Activated CD8-positive, alpha-beta memory T cell treated with anti-CD3 and anti-CD28 coated beads for 24 hours (primary cell): Measurements from ENCODE around the gene CACTIN.
A peak's percentile ranks its signal among the peaks of the same experiment; 100 is the strongest.
"Not testable (repeated sequence)": the region's sequence is repeated elsewhere in the genome, so short reads cannot be mapped to it uniquely, and the experiment has no call there.

Experiments used
- DNase-seq: peaks from one replicate; pipeline ENCODE4 v3.0.0-alpha.2; 2020

The CACTIN gene

GRCh38 chr19:3585301-3586126, 41.1 kb downstream of the CACTIN start, which contains the start of gene GIPC3:
GIPC3 (plus strand) TSS chr19:3585478; CDS start chr19:3585598, 120 bp downstream.
- peak; percentile 66 for DNase-seq

GRCh38 chr19:3584036-3584802, 42.4 kb downstream of the CACTIN start:
- DNase-seq, result not testable (repeated sequence)

GRCh38 chr19:3581792-3582191, 44.8 kb downstream of the CACTIN start:
- not testable (repeated sequence) for DNase-seq

GRCh38 chr19:3580156-3580934, 46.2 kb downstream of the CACTIN start:
- no peak for DNase-seq

GRCh38 chr19:3578390-3578789, 48.2 kb downstream of the CACTIN start:
- no peak for DNase-seq

GRCh38 chr19:3577723-3578344, 48.8 kb downstream of the CACTIN start:
- no peak for DNase-seq

GRCh38 chr19:3576696-3577443, 49.7 kb downstream of the CACTIN start:
- DNase-seq, result no peak

- DNase-seq, result no peak
Measured at GRCh38 chr19:3575949-3576673, 50.5 kb downstream of the CACTIN start.

GRCh38 chr19:3575260-3575741, 51.3 kb downstream of the CACTIN start:
- no peak for DNase-seq

- peak; percentile 89 for DNase-seq
Measured at GRCh38 chr19:3573858-3574637, 52.5 kb downstream of the CACTIN start.

GRCh38 chr19:3573162-3573857, 53.3 kb downstream of the CACTIN start:
- DNase-seq, result no peak

- no peak for DNase-seq
Measured at GRCh38 chr19:3572855-3573161, 53.8 kb downstream of the CACTIN start, which contains the start of gene HMG20B. HMG20B (plus strand) TSS chr19:3572944; CDS start chr19:3573310, 366 bp downstream.

GRCh38 chr19:3572132-3572854, 54.3 kb downstream of the CACTIN start:
- DNase-seq, result peak; percentile 99

GRCh38 chr19:3570606-3571011, 56.0 kb downstream of the CACTIN start:
- DNase-seq, result no peak

GRCh38 chr19:3570042-3570441, 56.5 kb downstream of the CACTIN start:
- DNase-seq, result not testable (repeated sequence)

GRCh38 chr19:3565139-3565538, 61.5 kb downstream of the CACTIN start:
- DNase-seq, result no peak

- no peak for DNase-seq
Measured at GRCh38 chr19:3563709-3564524, 62.7 kb downstream of the CACTIN start.
